GM21619 (cell line): Measurements from ENCODE around the gene ATP5PO.

Experiments used
- ATAC-seq: cut with Tn5 transposase; IDR thresholded peaks from one replicate; pipeline ENCODE4 v1.9.1; 2021; ENCODE audit not compliant: unreplicated experiment

The ATP5PO gene

GRCh38 chr21:33915368-33916199 lies at the start of gene ATP5PO:
Gene ATP5PO (minus strand): TSS chr21:33915804. CDS start chr21:33915763, 41 bp downstream.
- ATAC-seq = peak; percentile 99

GRCh38 chr21:33964706-33965325 lies 49.2 kb upstream of the ATP5PO start:
- no peak for ATAC-seq

- ATAC-seq = no peak
Observed at GRCh38 chr21:33963848-33964555, 48.4 kb upstream of the ATP5PO start.

- no peak for ATAC-seq
Observed at GRCh38 chr21:33962290-33962689, 46.7 kb upstream of the ATP5PO start.

- no peak for ATAC-seq
Observed at GRCh38 chr21:33961061-33961460, 45.5 kb upstream of the ATP5PO start.

GRCh38 chr21:33959680-33960079 lies 44.1 kb upstream of the ATP5PO start:
- no peak for ATAC-seq

GRCh38 chr21:33954395-33954794 lies 38.8 kb upstream of the ATP5PO start:
- no peak for ATAC-seq

- ATAC-seq = no peak
Observed at GRCh38 chr21:33951276-33952178, 35.9 kb upstream of the ATP5PO start.

- no peak for ATAC-seq
Observed at GRCh38 chr21:33950431-33951079, 35.0 kb upstream of the ATP5PO start.

GRCh38 chr21:33949516-33950430 lies 34.2 kb upstream of the ATP5PO start:
- no peak for ATAC-seq

GRCh38 chr21:33948951-33949444 lies 33.4 kb upstream of the ATP5PO start:
- no peak for ATAC-seq

GRCh38 chr21:33948096-33948950 lies 32.7 kb upstream of the ATP5PO start:
- ATAC-seq = peak; percentile 42

- peak; percentile 53 for ATAC-seq
Observed at GRCh38 chr21:33947451-33948095, 32.0 kb upstream of the ATP5PO start.

- no peak for ATAC-seq
Observed at GRCh38 chr21:33945652-33946270, 30.2 kb upstream of the ATP5PO start.

- ATAC-seq = no peak
Observed at GRCh38 chr21:33944185-33944763, 28.7 kb upstream of the ATP5PO start.

- no peak for ATAC-seq
Observed at GRCh38 chr21:33943293-33943692, 27.7 kb upstream of the ATP5PO start.

- no peak for ATAC-seq
Observed at GRCh38 chr21:33942426-33942825, 26.8 kb upstream of the ATP5PO start.
